Activated T-cell treated with anti-CD3 and anti-CD28 coated beads for 24 hours (primary cell): ENCODE results near the gene SH3TC1.

ENCODE experiments used
- DNase-seq: peaks from one replicate; pipeline ENCODE4 v3.0.0-alpha.2; 2020; ENCODE audit warnings: low read depth

SH3TC1 gene

GRCh38 chr4:8181844-8182243, 17.2 kb upstream of the SH3TC1 start:
- no peak for DNase-seq

- no peak for DNase-seq
Observed at GRCh38 chr4:8182294-8182693, 16.8 kb upstream of the SH3TC1 start.

- no peak for DNase-seq
Observed at GRCh38 chr4:8182858-8183725, 16.0 kb upstream of the SH3TC1 start.

GRCh38 chr4:8184061-8184460, 15.0 kb upstream of the SH3TC1 start:
- no peak for DNase-seq

GRCh38 chr4:8185295-8185694, 13.8 kb upstream of the SH3TC1 start:
- no peak for DNase-seq

- DNase-seq: no peak
Observed at GRCh38 chr4:8185930-8186329, 13.2 kb upstream of the SH3TC1 start.

- DNase-seq: no peak
Observed at GRCh38 chr4:8188085-8188484, 11.0 kb upstream of the SH3TC1 start.

- no peak for DNase-seq
Observed at GRCh38 chr4:8188743-8189550, 10.1 kb upstream of the SH3TC1 start.

GRCh38 chr4:8189551-8190466, 9.3 kb upstream of the SH3TC1 start:
- no peak for DNase-seq

- no peak for DNase-seq
Observed at GRCh38 chr4:8191136-8191747, 7.8 kb upstream of the SH3TC1 start.

- DNase-seq: no peak
Observed at GRCh38 chr4:8192748-8193738, 6.0 kb upstream of the SH3TC1 start.

- DNase-seq: no peak
Observed at GRCh38 chr4:8194306-8195242, 4.5 kb upstream of the SH3TC1 start.

- DNase-seq: no peak
Observed at GRCh38 chr4:8195431-8195830, 3.7 kb upstream of the SH3TC1 start.

GRCh38 chr4:8195841-8196458, 3.1 kb upstream of the SH3TC1 start:
- DNase-seq: no peak

GRCh38 chr4:8197521-8197920, 1.6 kb upstream of the SH3TC1 start:
- DNase-seq: no peak

GRCh38 chr4:8198206-8198905, 734 bp upstream of the SH3TC1 start:
- no peak for DNase-seq

GRCh38 chr4:8199594-8200301, 658 bp downstream of the SH3TC1 start:
- no peak for DNase-seq
